Cardiac fibroblast (primary cell): ENCODE data around the gene DERA.

Experiments used
- DNase-seq, 2 donors: peaks; one replicate each; pipeline versions ENCODE4 v3.0.0 to v3.0.0-alpha.2; 2010; ENCODE audit warnings: low read depth in 2 of 2
- H3K4me3 ChIP-seq, 2 donors: replicated peaks in 1 of 2; 1 replicate in 1 of 2; 2 replicates in 1 of 2; pipeline ENCODE4 v1.5.1; 2011; ENCODE audit warnings: low read depth in 2 of 2, low read length in 2 of 2, mild to moderate bottlenecking in 2 of 2, moderate library complexity in 1 of 2
- TF ChIP-seq, protein P1 (sequence below): IDR thresholded peaks from one replicate; pipeline ENCODE4 v1.5.1; 2011; ENCODE audit warnings: low read depth, mild to moderate bottlenecking, low read length, inconsistent platforms

DERA gene

DNA sequence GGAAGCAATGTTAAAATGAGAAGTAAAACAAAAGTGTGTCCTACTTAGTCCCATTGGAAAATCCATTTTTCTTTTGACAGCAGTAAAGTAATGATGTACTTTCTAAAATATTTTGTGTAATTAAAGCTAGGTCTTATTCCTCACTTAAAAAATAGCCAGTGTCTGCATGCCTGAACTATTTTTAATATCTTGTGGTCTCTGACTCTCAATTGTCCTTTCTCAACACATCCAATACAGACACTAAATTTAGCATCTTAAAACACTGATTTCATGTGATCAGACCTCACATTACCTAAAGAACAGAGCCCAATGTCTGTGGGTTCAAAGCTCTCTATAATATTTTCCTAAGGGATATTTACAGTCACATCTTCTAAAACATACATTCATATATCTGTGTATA is 108.0 kb downstream of the DERA start:
- DNase-seq, result no peak
- TF ChIP-seq, protein P1, sequence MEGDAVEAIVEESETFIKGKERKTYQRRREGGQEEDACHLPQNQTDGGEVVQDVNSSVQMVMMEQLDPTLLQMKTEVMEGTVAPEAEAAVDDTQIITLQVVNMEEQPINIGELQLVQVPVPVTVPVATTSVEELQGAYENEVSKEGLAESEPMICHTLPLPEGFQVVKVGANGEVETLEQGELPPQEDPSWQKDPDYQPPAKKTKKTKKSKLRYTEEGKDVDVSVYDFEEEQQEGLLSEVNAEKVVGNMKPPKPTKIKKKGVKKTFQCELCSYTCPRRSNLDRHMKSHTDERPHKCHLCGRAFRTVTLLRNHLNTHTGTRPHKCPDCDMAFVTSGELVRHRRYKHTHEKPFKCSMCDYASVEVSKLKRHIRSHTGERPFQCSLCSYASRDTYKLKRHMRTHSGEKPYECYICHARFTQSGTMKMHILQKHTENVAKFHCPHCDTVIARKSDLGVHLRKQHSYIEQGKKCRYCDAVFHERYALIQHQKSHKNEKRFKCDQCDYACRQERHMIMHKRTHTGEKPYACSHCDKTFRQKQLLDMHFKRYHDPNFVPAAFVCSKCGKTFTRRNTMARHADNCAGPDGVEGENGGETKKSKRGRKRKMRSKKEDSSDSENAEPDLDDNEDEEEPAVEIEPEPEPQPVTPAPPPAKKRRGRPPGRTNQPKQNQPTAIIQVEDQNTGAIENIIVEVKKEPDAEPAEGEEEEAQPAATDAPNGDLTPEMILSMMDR, result no peak

DNA sequence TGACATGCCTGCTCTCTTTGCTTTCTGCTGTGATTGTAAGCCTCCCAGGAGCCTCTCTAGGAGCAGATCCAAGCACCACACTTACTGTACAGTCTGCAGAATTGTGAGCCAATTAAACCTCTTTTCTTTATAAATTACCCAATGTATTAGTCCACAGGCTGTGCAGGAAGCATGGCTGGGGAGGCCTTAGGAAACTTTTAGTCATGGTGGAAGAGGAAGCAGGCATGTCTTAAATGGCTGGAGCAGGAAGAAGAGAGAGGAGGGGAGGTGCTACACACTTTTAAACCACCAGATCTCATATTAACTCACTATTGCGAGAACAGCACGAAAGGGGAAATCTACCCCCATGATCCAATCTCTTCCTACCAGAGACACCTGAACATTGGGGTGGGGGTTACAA is 108.9 kb downstream of the DERA start:
- peak in 1 of 2 donors; percentile 17 for DNase-seq
- TF ChIP-seq, protein P1, result no peak
- no peak overlapping the region for H3K4me3 ChIP-seq

More for the DNA sequence above, 108.0 kb downstream of the DERA start:
- H3K4me3 ChIP-seq, result no peak overlapping the region

DNA sequence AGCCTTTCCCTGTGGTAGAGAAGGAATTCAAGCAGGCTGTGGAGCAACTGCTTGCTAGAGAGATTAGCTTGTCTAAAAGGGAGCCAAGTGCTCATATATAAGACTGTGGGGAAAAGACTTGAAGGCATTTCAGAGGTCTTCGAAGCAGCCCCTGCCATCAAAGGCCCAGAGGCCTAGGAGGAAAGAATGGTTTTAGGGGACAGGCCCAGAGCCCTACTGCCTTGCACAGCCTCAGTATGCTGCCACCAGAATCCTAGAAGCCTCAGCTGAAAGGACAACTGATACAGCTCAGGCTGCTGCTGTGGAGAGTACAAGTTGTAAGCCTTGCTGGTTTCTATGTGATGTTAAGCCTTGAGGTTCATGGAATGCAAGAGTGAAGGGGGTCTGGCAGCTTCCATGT is 109.9 kb downstream of the DERA start:
- DNase-seq, result no peak
- TF ChIP-seq, protein P1, result no peak
- H3K4me3 ChIP-seq, result no peak overlapping the region

DNA sequence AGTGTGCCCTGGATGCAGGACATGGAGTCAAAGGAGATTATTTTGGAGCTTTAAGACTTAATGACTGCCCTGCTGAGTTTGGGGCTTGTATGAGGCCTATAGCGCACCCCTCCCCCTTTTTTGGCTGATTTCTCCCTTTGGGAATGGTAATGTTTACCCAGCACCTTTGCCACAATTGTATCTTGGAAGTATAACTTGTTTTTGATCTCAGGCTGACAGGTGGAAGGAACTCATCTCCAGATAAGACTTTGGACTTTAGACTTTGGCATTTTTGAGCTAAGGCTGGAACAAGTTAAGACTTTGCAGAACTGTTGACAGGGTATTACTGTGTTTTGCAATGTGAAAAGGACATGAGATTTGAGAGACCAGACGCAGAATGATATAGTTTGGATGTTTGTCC is 110.5 kb downstream of the DERA start:
- no peak for DNase-seq
- TF ChIP-seq, protein P1, result no peak
- no peak overlapping the region for H3K4me3 ChIP-seq

DNA sequence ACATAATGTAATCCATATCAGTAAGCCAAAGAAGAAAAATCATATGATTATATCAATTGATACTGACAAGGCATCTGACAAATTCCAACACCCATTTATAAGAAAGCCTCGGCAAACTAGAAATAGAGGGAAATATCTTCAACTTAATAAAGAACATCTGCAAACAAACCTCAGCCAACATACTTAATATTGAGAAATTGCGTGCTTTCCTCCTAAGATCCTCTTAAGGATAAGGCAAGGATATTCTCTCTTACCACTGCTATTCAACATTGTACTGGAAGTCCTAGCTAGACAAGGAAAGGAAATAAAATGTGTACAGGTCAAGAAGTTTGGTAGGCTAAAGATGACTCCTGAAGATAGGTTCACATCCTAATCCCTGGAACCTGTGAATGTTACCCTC is 115.9 kb downstream of the DERA start:
- no peak for DNase-seq
- TF ChIP-seq, protein P1, result no peak
- H3K4me3 ChIP-seq, result no peak overlapping the region

DNA sequence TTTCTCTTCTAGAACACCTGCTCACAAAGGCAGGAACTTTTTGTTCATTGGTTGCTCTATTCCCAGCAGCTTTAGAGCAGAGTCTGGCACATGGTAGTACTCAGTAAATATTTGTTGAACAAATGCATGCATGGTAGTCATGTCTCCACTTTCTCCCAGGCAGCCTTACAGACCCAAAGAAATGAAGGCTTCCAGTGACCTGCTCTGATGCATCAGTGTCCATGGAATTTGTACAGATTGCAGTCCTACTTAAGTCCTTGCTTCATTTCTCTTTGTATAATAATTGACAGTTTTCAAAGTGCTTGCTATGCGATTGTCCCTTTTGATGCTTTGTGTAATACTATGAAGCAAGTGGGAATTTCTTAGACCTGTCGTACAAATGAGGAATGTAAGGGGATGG is 119.6 kb downstream of the DERA start:
- TF ChIP-seq, protein P1, result no peak
- no peak for DNase-seq
- no peak overlapping the region for H3K4me3 ChIP-seq

DNA sequence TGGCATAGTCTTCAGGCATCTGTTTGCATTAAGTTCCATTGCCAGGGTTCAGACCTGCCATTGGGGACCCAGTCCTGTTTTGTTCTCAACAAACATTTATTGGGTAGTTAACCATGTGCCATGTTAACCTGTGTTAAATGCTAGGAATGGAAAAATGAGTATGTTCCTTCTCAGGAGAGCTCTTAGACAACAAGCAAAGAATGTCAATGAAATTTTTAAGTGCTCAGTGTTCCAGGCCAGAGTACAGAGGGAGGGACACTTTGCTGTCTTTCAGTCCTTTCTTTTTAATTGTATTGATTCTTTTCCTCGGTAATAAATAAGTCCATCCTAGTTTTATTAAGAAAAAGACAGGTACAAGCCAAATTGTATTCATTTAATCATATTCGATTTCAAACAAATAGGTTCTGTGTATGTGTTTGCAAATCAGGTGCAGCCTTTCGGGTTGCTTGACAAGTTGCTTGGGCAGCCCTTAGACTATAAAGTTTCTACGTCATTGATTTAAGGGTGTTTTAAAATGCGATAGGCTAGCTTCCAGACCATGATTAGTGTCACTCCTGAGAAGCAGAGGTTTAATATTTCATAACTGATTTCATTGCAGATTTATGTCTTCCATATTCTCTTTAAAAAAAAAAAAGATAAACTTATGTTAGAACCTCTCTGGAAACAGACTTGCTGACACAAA is 123.1 kb downstream of the DERA start:
- DNase-seq, result no peak
- no peak overlapping the region for H3K4me3 ChIP-seq
- TF ChIP-seq, protein P1, result no peak
